K562 (cell line): ENCODE measurements around the gene ITGA3. TPM values are rescaled to one million over a fixed set of nuclear protein-coding genes. Genes with fewer than 3 reads are reported as not detected.

Experiments used
- ATAC-seq: fragments of 200-7000 bp; cut with Tn5 transposase; 3 replicates; pipeline ENCODE4 v1.9.1; 2020; ENCODE audit warnings: moderate library complexity
- BruUV-seq: library from RNA; stranded (reverse); fragments of 400-500 nt; replicated peaks from 2 replicates; lab custom pipeline; 2021; lab: Mats Ljungman, UMichigan
- CTCF ChIA-PET: fragments of 300-600 bp; formaldehyde crosslinking; extraction: SDS; loops from one replicate; lab custom pipeline; 2021; ENCODE audit warnings: low intra/inter-chr PET ratio; lab: Yijun Ruan, JAX
- POLR2A ChIA-PET: fragments of 300-600, 350-650 bp; sonication (Branson Sonifier 250); formaldehyde crosslinking; extraction: SDS; loops from one replicate; lab custom pipeline; 2021; ENCODE audit warnings: antibody characterized with exemption, inconsistent platforms; lab: Yijun Ruan, JAX
- DNase-seq, 4 experiments: peaks; one replicate each; pipeline versions ENCODE4 v3.0.0 to v3.0.0-alpha.2; 2011 to 2018; ENCODE audit warnings: low spot score in 3 of 4, mixed read lengths in 3 of 4; ENCODE audit errors: extremely low read depth in 1 of 4
- FAIRE-seq: peaks from 2 replicates; lab custom pipeline; 2011; peaks lifted over from hg19 to GRCh38; lab: Jason Lieb, UNC
- H2AFZ ChIP-seq: 2 replicates; pipeline ENCODE4 v1.6.0; 2011; ENCODE audit warnings: low read depth, low read length, control low read depth, inconsistent platforms
- H3K27ac ChIP-seq: fragments of 200-600 bp; 3 replicates; pipeline ENCODE4 v1.8.0; 2011; ENCODE audit warnings: low read depth, mild to moderate bottlenecking, control low read depth, inconsistent platforms, low read length, moderate library complexity, mixed read lengths; ENCODE audit errors: extremely low read depth
- H3K27me3 ChIP-seq, 2 experiments: fragments of 300-600 bp in 1 of 2; 2 replicates in 1 of 2; 3 replicates in 1 of 2; pipeline versions ENCODE4 v1.6.0 to v1.8.0; 2011; ENCODE audit warnings: inconsistent platforms in 2 of 2, low read length in 2 of 2, mild to moderate bottlenecking in 1 of 2, mixed read lengths in 1 of 2, moderate library complexity in 1 of 2; ENCODE audit not compliant: control insufficient read depth in 2 of 2, insufficient read depth in 2 of 2
- H3K36me3 ChIP-seq: fragments of 300-600 bp; 3 replicates; pipeline ENCODE4 v1.8.0; 2011; ENCODE audit warnings: mild to moderate bottlenecking, low read length, inconsistent platforms; ENCODE audit not compliant: control insufficient read depth, insufficient read depth
- H3K4me1 ChIP-seq, 2 experiments: fragments of 200-600 bp in 1 of 2; replicated peaks in 1 of 2; 2 replicates in 1 of 2; 3 replicates in 1 of 2; pipeline versions ENCODE4 v1.5.1 to v1.8.0; 2011; ENCODE audit warnings: inconsistent platforms in 2 of 2, low read length in 2 of 2, mild to moderate bottlenecking in 1 of 2, mixed read lengths in 1 of 2, moderate library complexity in 1 of 2; ENCODE audit not compliant: control insufficient read depth in 2 of 2, insufficient read depth in 2 of 2
- H3K4me2 ChIP-seq: 2 replicates; pipeline ENCODE4 v1.6.1; 2011; ENCODE audit warnings: low read length, control low read depth, inconsistent platforms, mixed read lengths; ENCODE audit not compliant: insufficient read depth
- H3K4me3 ChIP-seq: fragments of 200-600 bp; sonication (generic), shearing (Covaris generic); 2 replicates; pipeline ENCODE4 v1.5.1; 2016; ENCODE audit warnings: control low read depth, inconsistent platforms
- H3K79me2 ChIP-seq: fragments of 200-600 bp; 3 replicates; pipeline ENCODE4 v1.8.0; 2011; ENCODE audit warnings: low read length, inconsistent platforms; ENCODE audit not compliant: control insufficient read depth, insufficient read depth
- H3K9ac ChIP-seq, 2 experiments: 2 replicates each; pipeline versions ENCODE4 v1.6.0 to v1.6.1; 2011; ENCODE audit warnings: low read depth in 2 of 2, low read length in 2 of 2, control low read depth in 1 of 2, inconsistent platforms in 1 of 2, mild to moderate bottlenecking in 1 of 2, mixed read lengths in 1 of 2; ENCODE audit not compliant: insufficient read depth in 1 of 2
- H3K9me1 ChIP-seq: one replicate; pipeline ENCODE4 v1.6.0; 2011; ENCODE audit warnings: inconsistent platforms, mild to moderate bottlenecking, low read length, moderate library complexity; ENCODE audit not compliant: control insufficient read depth, insufficient read depth
- H3K9me3 ChIP-seq: replicated peaks from 2 replicates; pipeline ENCODE4 v1.5.1; 2011; ENCODE audit warnings: low read depth, low read length, inconsistent platforms; ENCODE audit not compliant: control insufficient read depth, insufficient read depth
- H4K20me1 ChIP-seq: replicated peaks from 2 replicates; pipeline ENCODE4 v1.6.1; 2011; ENCODE audit warnings: low read length, inconsistent platforms, mixed read lengths; ENCODE audit not compliant: control insufficient read depth, insufficient read depth
- ARID1B ChIP-seq: fragments of 450-650 bp; IDR thresholded peaks from 2 replicates; pipeline ENCODE4 v1.6.1; 2016; ENCODE audit warnings: antibody characterized with exemption, mild to moderate bottlenecking, inconsistent platforms
- ELF4 ChIP-seq: fragments of 450-650 bp; formaldehyde crosslinking; IDR thresholded peaks from 2 replicates; pipeline ENCODE4 v1.4.0; 2022; ENCODE audit warnings: missing genetic modification characterization
- MCM5 ChIP-seq: fragments of 450-650 bp; IDR thresholded peaks from 2 replicates; pipeline ENCODE4 v1.6.1; 2016; ENCODE audit warnings: low read depth
- NFXL1 ChIP-seq: fragments of 450-650 bp; formaldehyde crosslinking; IDR thresholded peaks from 2 replicates; pipeline ENCODE4 v1.4.0; 2021; ENCODE audit warnings: mild to moderate bottlenecking
- PHTF2 ChIP-seq: fragments of 250-450 bp; sonication (Bioruptor Pico); IDR thresholded peaks from 2 replicates; pipeline ENCODE4 v1.5.0; 2021; ENCODE audit warnings: mild to moderate bottlenecking
- RFX1 ChIP-seq: fragments of 450-650 bp; IDR thresholded peaks from 2 replicates; pipeline ENCODE4 v1.6.1; 2016; ENCODE audit warnings: mild to moderate bottlenecking, moderate library complexity
- SNIP1 ChIP-seq: fragments of 450-650 bp; IDR thresholded peaks from 2 replicates; pipeline ENCODE4 v1.7.1; 2017; ENCODE audit warnings: low read depth, mild to moderate bottlenecking
- YBX1 ChIP-seq: fragments of 450-650 bp; IDR thresholded peaks from 2 replicates; pipeline ENCODE4 v1.7.1; 2016; ENCODE audit warnings: mild to moderate bottlenecking
- WGBS: fragments of 100-300 bp; shearing (Covaris generic); methylation state at CpG from one replicate; pipeline ENCODE4 v1.1.6; 2016; ENCODE audit warnings: low coverage, mixed read lengths; ENCODE audit not compliant: insufficient coverage; ENCODE audit errors: missing lambda C conversion rate; 5-methylcytosine and 5-hydroxymethylcytosine counted together
- in situ Hi-C: fragments of 300-500 bp; cut with MboI; formaldehyde crosslinking; loops from 4 replicates; pipeline ENCODE4 v1.15.0; 2018; ENCODE audit warnings: inconsistent platforms, mixed read lengths
- intact Hi-C: fragments of 100-400 bp; cut with micrococcal nuclease; formaldehyde crosslinking; loops from 2 replicates; pipeline ENCODE4 v1.14.2; 2022
- polyA plus RNA-seq, 8 experiments: library from polyadenylated mRNA; depleted of rRNA in 4 of 8; stranded (reverse) in 5 of 8; unstranded in 3 of 8; fragments of >200 nt; fragmentation: Nextera tagmentation in 2 of 8; fragmentation: Illumina TruSeq in 1 of 8; extraction: Ambion mirVana in 2 of 8; extraction: Trizol in 1 of 8; gene quantifications; 2 replicates each; pipeline versions ENCODE4 v1.2.1 to v1.2.3, GENCODE V29; 2011 to 2014; ENCODE audit warnings: inconsistent platforms in 1 of 8, missing spikeins in 1 of 8
- total RNA-seq, 7 experiments: library from RNA; depleted of rRNA in 6 of 7; stranded (reverse); fragments of >200 nt in 6 of 7; fragmentation: Illumina TruSeq in 2 of 7; extraction: Trizol in 2 of 7; gene quantifications; 2 replicates each; pipeline versions ENCODE4 v1.2.1 to v1.2.3, GENCODE V29; 2011 to 2021; ENCODE audit warnings: low replicate concordance in 1 of 7
- TF ChIP-seq, protein P1 (sequence below): fragments of 450-650 bp; formaldehyde crosslinking; IDR thresholded peaks from 2 replicates; pipeline ENCODE4 v1.4.0; 2020; ENCODE audit warnings: mild to moderate bottlenecking, mixed read lengths
- TF ChIP-seq, protein P2 (sequence below): sonication (generic); formaldehyde crosslinking; IDR thresholded peaks from 2 replicates; pipeline ENCODE4 v1.8.0; 2022; ENCODE audit warnings: missing genetic modification reagents, mild to moderate bottlenecking, borderline replicate concordance

ITGA3 gene
- total and polyA plus RNA-seq, 9 of the 15 experiments (the other 6 are each of a cell fraction or from before 2014, with no cell fraction given): 0.03 to 0.75 (median 0.14) TPM; not detected in 2

DNA sequence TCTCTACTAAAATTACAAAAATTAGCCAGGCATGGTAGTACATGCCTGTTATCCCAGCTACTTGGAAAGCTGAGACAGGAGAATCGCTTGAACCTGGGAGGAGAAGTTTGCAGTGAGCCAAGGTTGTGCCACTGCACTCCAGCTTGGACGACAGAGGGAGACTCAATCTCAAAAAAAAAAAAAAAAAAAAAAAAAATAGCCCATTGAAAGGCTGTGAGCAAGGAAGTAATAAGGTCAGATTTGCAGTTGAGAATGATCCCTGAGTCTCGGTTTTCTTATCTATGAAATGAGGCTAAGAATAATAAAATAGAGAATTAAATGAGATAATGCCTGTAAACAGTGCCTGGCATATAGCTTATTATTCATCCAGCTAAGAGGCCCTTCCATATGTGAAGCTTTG is 37.9 kb downstream of the ITGA3 start:
- no TSS peak for BruUV-seq
- ChIA-PET CTCF (interaction anchor here (0.6 to 1.6 kb wide), 4 partner anchors 67 to 398 kb away, joined by 3 to 6 read pairs (median 4); no protein-coding TSS in a partner anchor), POLR2A (interaction anchor here (1.0 kb wide), 1 partner anchor 29 kb away, joined by 4 read pairs; no protein-coding TSS in a partner anchor)
- no peaks in the 10 kb centered on the region for H3K36me3 ChIP-seq
- H3K4me2 ChIP-seq: no peak overlapping the region
- H2AFZ ChIP-seq: no peak overlapping the region
- WGBS: 0% methylated on average over 3 of the region's 3 CpGs
- H3K9me1 ChIP-seq: no peaks in the 10 kb centered on the region
- intact Hi-C loops (loop anchor here (1.0 kb wide), 2 partner anchors 67 to 203 kb away; no protein-coding TSS in a partner anchor), in situ Hi-C loops (no loop called here)
- FAIRE-seq: no peak
- no peak overlapping the region for H3K27ac ChIP-seq
- no peak for ATAC-seq
- H4K20me1 ChIP-seq: peaks cover 13% of the 10 kb centered on the region; the same call in 1 of the 2 replicates
- no peak for DNase-seq
- no peaks in the 10 kb centered on the region for H3K79me2 ChIP-seq
- no peak overlapping the region for H3K9ac ChIP-seq
- peaks cover 3 to 16% of the 10 kb centered on the region in 2 experiments; a peak in 3 of 5 replicates for H3K4me1 ChIP-seq
- TF ChIP-seq, protein P1, sequence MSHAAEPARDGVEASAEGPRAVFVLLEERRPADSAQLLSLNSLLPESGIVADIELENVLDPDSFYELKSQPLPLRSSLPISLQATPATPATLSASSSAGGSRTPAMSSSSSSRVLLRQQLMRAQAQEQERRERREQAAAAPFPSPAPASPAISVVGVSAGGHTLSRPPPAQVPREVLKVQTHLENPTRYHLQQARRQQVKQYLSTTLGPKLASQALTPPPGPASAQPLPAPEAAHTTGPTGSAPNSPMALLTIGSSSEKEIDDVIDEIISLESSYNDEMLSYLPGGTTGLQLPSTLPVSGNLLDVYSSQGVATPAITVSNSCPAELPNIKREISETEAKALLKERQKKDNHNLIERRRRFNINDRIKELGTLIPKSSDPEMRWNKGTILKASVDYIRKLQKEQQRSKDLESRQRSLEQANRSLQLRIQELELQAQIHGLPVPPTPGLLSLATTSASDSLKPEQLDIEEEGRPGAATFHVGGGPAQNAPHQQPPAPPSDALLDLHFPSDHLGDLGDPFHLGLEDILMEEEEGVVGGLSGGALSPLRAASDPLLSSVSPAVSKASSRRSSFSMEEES (CRISPR knock-in tag): no peak
- TF ChIP-seq SNIP1: no peak
- TF ChIP-seq PHTF2: no peak
- no peak for TF ChIP-seq MCM5
- TF ChIP-seq RFX1: no peak
- TF ChIP-seq ELF4 (CRISPR knock-in tag): no peak
- TF ChIP-seq ARID1B: no peak
- TF ChIP-seq, protein P2, sequence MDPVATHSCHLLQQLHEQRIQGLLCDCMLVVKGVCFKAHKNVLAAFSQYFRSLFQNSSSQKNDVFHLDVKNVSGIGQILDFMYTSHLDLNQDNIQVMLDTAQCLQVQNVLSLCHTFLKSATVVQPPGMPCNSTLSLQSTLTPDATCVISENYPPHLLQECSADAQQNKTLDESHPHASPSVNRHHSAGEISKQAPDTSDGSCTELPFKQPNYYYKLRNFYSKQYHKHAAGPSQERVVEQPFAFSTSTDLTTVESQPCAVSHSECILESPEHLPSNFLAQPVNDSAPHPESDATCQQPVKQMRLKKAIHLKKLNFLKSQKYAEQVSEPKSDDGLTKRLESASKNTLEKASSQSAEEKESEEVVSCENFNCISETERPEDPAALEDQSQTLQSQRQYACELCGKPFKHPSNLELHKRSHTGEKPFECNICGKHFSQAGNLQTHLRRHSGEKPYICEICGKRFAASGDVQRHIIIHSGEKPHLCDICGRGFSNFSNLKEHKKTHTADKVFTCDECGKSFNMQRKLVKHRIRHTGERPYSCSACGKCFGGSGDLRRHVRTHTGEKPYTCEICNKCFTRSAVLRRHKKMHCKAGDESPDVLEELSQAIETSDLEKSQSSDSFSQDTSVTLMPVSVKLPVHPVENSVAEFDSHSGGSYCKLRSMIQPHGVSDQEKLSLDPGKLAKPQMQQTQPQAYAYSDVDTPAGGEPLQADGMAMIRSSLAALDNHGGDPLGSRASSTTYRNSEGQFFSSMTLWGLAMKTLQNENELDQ (CRISPR knock-in tag): no peak
- TF ChIP-seq NFXL1 (CRISPR knock-in tag): no peak
- TF ChIP-seq YBX1: no peak
- H3K4me3 ChIP-seq: no peak overlapping the region
- peaks cover 7 to 35% of the 10 kb centered on the region in 2 experiments; a peak in 4 of 5 replicates for H3K27me3 ChIP-seq
- H3K9me3 ChIP-seq: no peaks in the 10 kb centered on the region
